H1 (cell line): ENCODE measurements around the gene LRTM1. TPM values are rescaled to one million over a fixed set of nuclear protein-coding genes. Genes with fewer than 3 reads are reported as not detected.

Experiments used
- JUND ChIP-seq: IDR thresholded peaks from 2 replicates; pipeline ENCODE4 v1.6.1; 2011; ENCODE audit warnings: mild to moderate bottlenecking, improper control_type of control experiment, low read length
- polyA plus RNA-seq, 7 experiments: library from polyadenylated mRNA; depleted of rRNA in 3 of 7; stranded (reverse) in 5 of 7; unstranded in 2 of 7; fragments of >200 nt in 5 of 7; fragments of 200-250 nt in 2 of 7; gene quantifications; 1 replicate in 5 of 7; 2 replicates in 1 of 7; 4 replicates in 1 of 7; pipeline versions ENCODE4 v1.2.1 to v1.2.3, GENCODE V29; 2011 to 2013; ENCODE audit warnings: missing spikeins in 2 of 7, mixed read lengths in 2 of 7
- total RNA-seq: library from RNA; stranded (reverse); fragmentation: NEBNext Ultra II Directional; extraction: Animal tissue kit (Norgen Biotek cat#: 25700); gene quantifications from 2 replicates; pipeline ENCODE4 v1.2.1, GENCODE V29; 2021
- TF ChIP-seq, protein P1 (sequence below): fragments of 300-600 bp; sonication (generic); IDR thresholded peaks from 2 replicates; pipeline ENCODE4 v1.7.1; 2012; ENCODE audit warnings: low read length, moderate library complexity, mild to moderate bottlenecking, inconsistent platforms; ENCODE audit not compliant: insufficient replicate concordance

The LRTM1 gene
- total and polyA plus RNA-seq, 2 of the 8 experiments (the other 6 are each of a cell fraction or from before 2014, with no cell fraction given): not detected

GRCh38 chr3:54954022-54954421 is 26.2 kb upstream of the LRTM1 start (continued):
- TF ChIP-seq, protein P1, sequence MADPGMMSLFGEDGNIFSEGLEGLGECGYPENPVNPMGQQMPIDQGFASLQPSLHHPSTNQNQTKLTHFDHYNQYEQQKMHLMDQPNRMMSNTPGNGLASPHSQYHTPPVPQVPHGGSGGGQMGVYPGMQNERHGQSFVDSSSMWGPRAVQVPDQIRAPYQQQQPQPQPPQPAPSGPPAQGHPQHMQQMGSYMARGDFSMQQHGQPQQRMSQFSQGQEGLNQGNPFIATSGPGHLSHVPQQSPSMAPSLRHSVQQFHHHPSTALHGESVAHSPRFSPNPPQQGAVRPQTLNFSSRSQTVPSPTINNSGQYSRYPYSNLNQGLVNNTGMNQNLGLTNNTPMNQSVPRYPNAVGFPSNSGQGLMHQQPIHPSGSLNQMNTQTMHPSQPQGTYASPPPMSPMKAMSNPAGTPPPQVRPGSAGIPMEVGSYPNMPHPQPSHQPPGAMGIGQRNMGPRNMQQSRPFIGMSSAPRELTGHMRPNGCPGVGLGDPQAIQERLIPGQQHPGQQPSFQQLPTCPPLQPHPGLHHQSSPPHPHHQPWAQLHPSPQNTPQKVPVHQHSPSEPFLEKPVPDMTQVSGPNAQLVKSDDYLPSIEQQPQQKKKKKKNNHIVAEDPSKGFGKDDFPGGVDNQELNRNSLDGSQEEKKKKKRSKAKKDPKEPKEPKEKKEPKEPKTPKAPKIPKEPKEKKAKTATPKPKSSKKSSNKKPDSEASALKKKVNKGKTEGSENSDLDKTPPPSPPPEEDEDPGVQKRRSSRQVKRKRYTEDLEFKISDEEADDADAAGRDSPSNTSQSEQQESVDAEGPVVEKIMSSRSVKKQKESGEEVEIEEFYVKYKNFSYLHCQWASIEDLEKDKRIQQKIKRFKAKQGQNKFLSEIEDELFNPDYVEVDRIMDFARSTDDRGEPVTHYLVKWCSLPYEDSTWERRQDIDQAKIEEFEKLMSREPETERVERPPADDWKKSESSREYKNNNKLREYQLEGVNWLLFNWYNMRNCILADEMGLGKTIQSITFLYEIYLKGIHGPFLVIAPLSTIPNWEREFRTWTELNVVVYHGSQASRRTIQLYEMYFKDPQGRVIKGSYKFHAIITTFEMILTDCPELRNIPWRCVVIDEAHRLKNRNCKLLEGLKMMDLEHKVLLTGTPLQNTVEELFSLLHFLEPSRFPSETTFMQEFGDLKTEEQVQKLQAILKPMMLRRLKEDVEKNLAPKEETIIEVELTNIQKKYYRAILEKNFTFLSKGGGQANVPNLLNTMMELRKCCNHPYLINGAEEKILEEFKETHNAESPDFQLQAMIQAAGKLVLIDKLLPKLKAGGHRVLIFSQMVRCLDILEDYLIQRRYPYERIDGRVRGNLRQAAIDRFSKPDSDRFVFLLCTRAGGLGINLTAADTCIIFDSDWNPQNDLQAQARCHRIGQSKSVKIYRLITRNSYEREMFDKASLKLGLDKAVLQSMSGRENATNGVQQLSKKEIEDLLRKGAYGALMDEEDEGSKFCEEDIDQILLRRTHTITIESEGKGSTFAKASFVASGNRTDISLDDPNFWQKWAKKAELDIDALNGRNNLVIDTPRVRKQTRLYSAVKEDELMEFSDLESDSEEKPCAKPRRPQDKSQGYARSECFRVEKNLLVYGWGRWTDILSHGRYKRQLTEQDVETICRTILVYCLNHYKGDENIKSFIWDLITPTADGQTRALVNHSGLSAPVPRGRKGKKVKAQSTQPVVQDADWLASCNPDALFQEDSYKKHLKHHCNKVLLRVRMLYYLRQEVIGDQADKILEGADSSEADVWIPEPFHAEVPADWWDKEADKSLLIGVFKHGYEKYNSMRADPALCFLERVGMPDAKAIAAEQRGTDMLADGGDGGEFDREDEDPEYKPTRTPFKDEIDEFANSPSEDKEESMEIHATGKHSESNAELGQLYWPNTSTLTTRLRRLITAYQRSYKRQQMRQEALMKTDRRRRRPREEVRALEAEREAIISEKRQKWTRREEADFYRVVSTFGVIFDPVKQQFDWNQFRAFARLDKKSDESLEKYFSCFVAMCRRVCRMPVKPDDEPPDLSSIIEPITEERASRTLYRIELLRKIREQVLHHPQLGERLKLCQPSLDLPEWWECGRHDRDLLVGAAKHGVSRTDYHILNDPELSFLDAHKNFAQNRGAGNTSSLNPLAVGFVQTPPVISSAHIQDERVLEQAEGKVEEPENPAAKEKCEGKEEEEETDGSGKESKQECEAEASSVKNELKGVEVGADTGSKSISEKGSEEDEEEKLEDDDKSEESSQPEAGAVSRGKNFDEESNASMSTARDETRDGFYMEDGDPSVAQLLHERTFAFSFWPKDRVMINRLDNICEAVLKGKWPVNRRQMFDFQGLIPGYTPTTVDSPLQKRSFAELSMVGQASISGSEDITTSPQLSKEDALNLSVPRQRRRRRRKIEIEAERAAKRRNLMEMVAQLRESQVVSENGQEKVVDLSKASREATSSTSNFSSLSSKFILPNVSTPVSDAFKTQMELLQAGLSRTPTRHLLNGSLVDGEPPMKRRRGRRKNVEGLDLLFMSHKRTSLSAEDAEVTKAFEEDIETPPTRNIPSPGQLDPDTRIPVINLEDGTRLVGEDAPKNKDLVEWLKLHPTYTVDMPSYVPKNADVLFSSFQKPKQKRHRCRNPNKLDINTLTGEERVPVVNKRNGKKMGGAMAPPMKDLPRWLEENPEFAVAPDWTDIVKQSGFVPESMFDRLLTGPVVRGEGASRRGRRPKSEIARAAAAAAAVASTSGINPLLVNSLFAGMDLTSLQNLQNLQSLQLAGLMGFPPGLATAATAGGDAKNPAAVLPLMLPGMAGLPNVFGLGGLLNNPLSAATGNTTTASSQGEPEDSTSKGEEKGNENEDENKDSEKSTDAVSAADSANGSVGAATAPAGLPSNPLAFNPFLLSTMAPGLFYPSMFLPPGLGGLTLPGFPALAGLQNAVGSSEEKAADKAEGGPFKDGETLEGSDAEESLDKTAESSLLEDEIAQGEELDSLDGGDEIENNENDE: no peak
- peak; percentile 42; the same call in 1 of the 2 replicates for TF ChIP-seq JUND
